Stomach (tissue), 9 donors: Measurements from ENCODE around the gene APP. TPM values are rescaled to one million over a fixed set of nuclear protein-coding genes. Genes with fewer than 3 reads are reported as not detected.
A peak's percentile ranks its signal among the peaks of the same experiment; 100 is the strongest.

ENCODE experiments used
- DNase-seq, 2 donors: peaks; one replicate each; pipeline versions ENCODE4 v3.0.0 to v3.0.0-alpha.2; 2013 to 2019
- H3K27ac ChIP-seq, 5 donors: fragments of 200-600 bp in 4 of 5; sonication (generic) in 4 of 5; one replicate each; pipeline ENCODE4 v1.5.1; 2013 to 2019; ENCODE audit warnings: mild to moderate bottlenecking in 1 of 5, moderate library complexity in 1 of 5
- H3K27me3 ChIP-seq, 3 donors: fragments of 200-600 bp; sonication (generic); one replicate each; pipeline ENCODE4 v1.5.1; 2017 to 2019; ENCODE audit warnings: mixed run types in 1 of 3
- H3K36me3 ChIP-seq, 4 donors: fragments of 200-600 bp; sonication (generic); 1 replicate in 3 of 4; 2 replicates in 1 of 4; pipeline ENCODE4 v1.5.1; 2016 to 2019
- H3K4me1 ChIP-seq, 4 donors: fragments of 200-600 bp; sonication (generic); one replicate each; pipeline ENCODE4 v1.5.1; 2016 to 2019
- H3K4me3 ChIP-seq, 4 donors: fragments of 200-600 bp; sonication (generic) in 3 of 4; one replicate each; pipeline ENCODE4 v1.5.1; 2016 to 2019; ENCODE audit warnings: mild to moderate bottlenecking in 1 of 4
- H3K9me3 ChIP-seq, 4 donors: fragments of 200-600 bp; sonication (generic); one replicate each; pipeline ENCODE4 v1.5.1; 2016 to 2019
- EP300 ChIP-seq: sonication (generic); formaldehyde crosslinking; IDR thresholded peaks from one replicate; pipeline ENCODE4 v1.6.1; 2017; ENCODE audit warnings: antibody characterized with exemption
- POLR2A ChIP-seq, 4 donors: fragments of 450-650 bp; IDR thresholded peaks; one replicate each; pipeline ENCODE4 v1.6.1; 2016; ENCODE audit warnings: antibody characterized with exemption in 4 of 4, control low read depth in 2 of 4, mild to moderate bottlenecking in 1 of 4, moderate library complexity in 1 of 4
- POLR2AphosphoS5 ChIP-seq, 3 donors: sonication (generic); formaldehyde crosslinking; IDR thresholded peaks; one replicate each; pipeline ENCODE4 v1.6.1; 2016; ENCODE audit warnings: antibody characterized with exemption in 3 of 3
- WGBS, 5 donors: extraction: QIAGEN DNeasy Blood & Tissue Kit in 3 of 5; methylation state at CpG; one replicate each; pipeline versions ENCODE4 v1.1.5 to v1.1.7; 2013 to 2018; 5-methylcytosine and 5-hydroxymethylcytosine counted together
- intact Hi-C: fragments of 100-400 bp; cut with DNase I; formaldehyde crosslinking; loops from one replicate; pipeline ENCODE4 v1.15.1; 2023; ENCODE audit warnings: low total_unique reads
- polyA plus RNA-seq, 3 donors: library from polyadenylated mRNA; stranded (reverse); fragments of 200-250 nt; gene quantifications; one replicate each; pipeline ENCODE4 v1.2.3, GENCODE V29; 2013
- total RNA-seq, 5 donors: library from RNA; depleted of rRNA; stranded (reverse); fragments of >200 nt; gene quantifications; one replicate each; pipeline versions ENCODE4 v1.1.0 to v1.2.3, GENCODE V29; 2014 to 2016
- TF ChIP-seq, protein P1 (sequence below), 7 experiments: fragments of 450-650 bp in 4 of 7; fragments of 200-600 bp in 3 of 7; sonication (generic) in 3 of 7; IDR thresholded peaks; one replicate each; pipeline ENCODE4 v1.5.1; 2016 to 2019; ENCODE audit warnings: antibody characterized with exemption in 7 of 7, control low read depth in 2 of 7, mild to moderate bottlenecking in 1 of 7
- donor health status: healthy with polysubstance abuse.
- donor health status: Bipolar disorder and iron deficiency.
- donor health status: healthy.

The APP gene
- total and polyA plus RNA-seq, 8 donors = 41.2 to 408 (median 200) TPM

GRCh38 chr21:25885405-25885804 lies 285.2 kb downstream of the APP start:
- TF ChIP-seq, protein P1, sequence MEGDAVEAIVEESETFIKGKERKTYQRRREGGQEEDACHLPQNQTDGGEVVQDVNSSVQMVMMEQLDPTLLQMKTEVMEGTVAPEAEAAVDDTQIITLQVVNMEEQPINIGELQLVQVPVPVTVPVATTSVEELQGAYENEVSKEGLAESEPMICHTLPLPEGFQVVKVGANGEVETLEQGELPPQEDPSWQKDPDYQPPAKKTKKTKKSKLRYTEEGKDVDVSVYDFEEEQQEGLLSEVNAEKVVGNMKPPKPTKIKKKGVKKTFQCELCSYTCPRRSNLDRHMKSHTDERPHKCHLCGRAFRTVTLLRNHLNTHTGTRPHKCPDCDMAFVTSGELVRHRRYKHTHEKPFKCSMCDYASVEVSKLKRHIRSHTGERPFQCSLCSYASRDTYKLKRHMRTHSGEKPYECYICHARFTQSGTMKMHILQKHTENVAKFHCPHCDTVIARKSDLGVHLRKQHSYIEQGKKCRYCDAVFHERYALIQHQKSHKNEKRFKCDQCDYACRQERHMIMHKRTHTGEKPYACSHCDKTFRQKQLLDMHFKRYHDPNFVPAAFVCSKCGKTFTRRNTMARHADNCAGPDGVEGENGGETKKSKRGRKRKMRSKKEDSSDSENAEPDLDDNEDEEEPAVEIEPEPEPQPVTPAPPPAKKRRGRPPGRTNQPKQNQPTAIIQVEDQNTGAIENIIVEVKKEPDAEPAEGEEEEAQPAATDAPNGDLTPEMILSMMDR (IDR thresholded peaks at IDR 0.05) = no peak
- TF ChIP-seq POLR2AphosphoS5 (IDR thresholded peaks at IDR 0.05) = no peak
- Histone ChIP-seq H3K4me3 (no peak overlapping the region), H3K9me3 (no peaks in the 10 kb centered on the region), H3K27ac (no peak overlapping the region), H3K4me1 (peaks cover 0 to 10% (median 2%) of the 10 kb centered on the region in 4 donors), H3K27me3 (no peaks in the 10 kb centered on the region), H3K36me3 (peaks cover 0 to 61% (median 47%) of the 10 kb centered on the region in 4 donors)
- WGBS, 5 donors = 70 to 84% (median 77%) methylated on average over 4 of the region's 4 CpGs
- peak in 1 of 2 donors; percentile 22 for DNase-seq
- intact Hi-C loops = loop anchor here (10.0 kb wide), 1 partner anchor 819 kb away; no protein-coding TSS in a partner anchor

DNA sequence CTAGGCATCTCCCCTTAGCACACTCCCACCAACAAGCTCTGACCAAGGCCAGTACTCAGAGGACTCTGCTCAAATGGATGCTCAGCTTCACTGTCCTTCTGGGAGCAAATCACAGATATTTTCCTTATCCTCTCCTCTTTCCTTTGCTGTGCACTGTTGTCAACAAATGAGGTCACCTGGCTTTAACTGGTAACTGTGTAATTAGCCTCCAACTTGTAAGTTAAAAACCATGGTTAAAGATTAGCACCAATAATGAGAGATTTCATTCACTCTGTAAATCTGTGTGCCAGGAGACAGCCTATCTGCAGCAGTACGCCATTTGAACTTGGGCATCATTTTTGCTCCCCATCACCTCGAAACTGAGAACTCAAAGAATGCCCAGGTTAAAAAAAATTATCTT lies 286.3 kb downstream of the APP start:
- 79 to 89% (median 83%) methylated on average over 2 of the region's 2 CpGs for WGBS, 5 donors
- no peak overlapping the region for H3K27ac ChIP-seq
- H3K36me3 ChIP-seq = peaks cover 0 to 59% (median 44%) of the 10 kb centered on the region in 4 donors
- H3K27me3 ChIP-seq = no peaks in the 10 kb centered on the region
- TF ChIP-seq POLR2AphosphoS5 (IDR thresholded peaks at IDR 0.05) (no peak), EP300 (no peak), POLR2A (IDR thresholded peaks at IDR 0.05) (no peak)
- TF ChIP-seq, protein P1 (IDR thresholded peaks at IDR 0.05) = no peak
- H3K9me3 ChIP-seq = no peaks in the 10 kb centered on the region
- no peak for DNase-seq
- intact Hi-C loops = loop anchor here (5.0 to 10.0 kb wide), 2 partner anchors 288 to 820 kb away; partner anchors contain the start of gene APP
- H3K4me1 ChIP-seq = peaks cover 0 to 10% (median 2%) of the 10 kb centered on the region in 4 donors
- no peak overlapping the region for H3K4me3 ChIP-seq

GRCh38 chr21:25881524-25882376 lies 288.8 kb downstream of the APP start:
- Histone ChIP-seq H3K27me3 (no peaks in the 10 kb centered on the region), H3K4me3 (no peak overlapping the region), H3K36me3 (peaks cover 0 to 42% (median 28%) of the 10 kb centered on the region in 4 donors), H3K4me1 (no peaks in the 10 kb centered on the region), H3K27ac (no peak overlapping the region), H3K9me3 (no peaks in the 10 kb centered on the region)
- no peak for TF ChIP-seq POLR2A (IDR thresholded peaks at IDR 0.05)
- no peak for TF ChIP-seq EP300
- TF ChIP-seq, protein P1 (IDR thresholded peaks at IDR 0.05) = peak in 5 of 7 experiments; percentile 84 to 93 (median 90)
- TF ChIP-seq POLR2AphosphoS5 (IDR thresholded peaks at IDR 0.05) = peak in 1 of 3 donors; percentile 60
- intact Hi-C loops = loop anchor here (5.0 to 10.0 kb wide), 2 partner anchors 291 to 823 kb away; partner anchors contain the start of gene APP
- DNase-seq = peak; percentile 75 to 87
- WGBS, 5 donors = 58 to 63% (median 60%) methylated on average over 17 of the region's 17 CpGs

- peaks cover 0 to 31% (median 21%) of the 10 kb centered on the region in 4 donors for H3K36me3 ChIP-seq
- H3K9me3 ChIP-seq = no peaks in the 10 kb centered on the region
- H3K27me3 ChIP-seq = no peaks in the 10 kb centered on the region
- no peak overlapping the region for H3K4me3 ChIP-seq
- H3K27ac ChIP-seq = no peak overlapping the region
- H3K4me1 ChIP-seq = no peaks in the 10 kb centered on the region
- WGBS, 5 donors = 82 to 91% (median 87%) methylated on average over 3 of the region's 3 CpGs
- intact Hi-C loops = no loop called here
- TF ChIP-seq EP300 = no peak
- DNase-seq = no peak
Observed at GRCh38 chr21:25879203-25879602, 291.4 kb downstream of the APP start.
